Cerebellar cortex (tissue), 1 donor: ENCODE data around the gene ANKRD1.
"Not testable (repeated sequence)": the region's sequence is repeated elsewhere in the genome, so short reads cannot be mapped to it uniquely, and the experiment has no call there.

ENCODE experiments used
- DNase-seq: peaks from one replicate; pipeline ENCODE4 v3.0.0-alpha.2; 2015; ENCODE audit warnings: low spot score

The ANKRD1 gene

GRCh38 chr10:90920986-90921666 is at the start of gene ANKRD1:
Gene ANKRD1 (minus strand): TSS chr10:90921087. CDS start chr10:90921027, 60 bp downstream.
- DNase-seq, result no peak

GRCh38 chr10:90969947-90970673 is 49.2 kb upstream of the ANKRD1 start:
- no peak for DNase-seq

- DNase-seq, result no peak
Observed at GRCh38 chr10:90969121-90969534, 48.2 kb upstream of the ANKRD1 start.

GRCh38 chr10:90968328-90969081 is 47.6 kb upstream of the ANKRD1 start:
- no peak for DNase-seq

- no peak for DNase-seq
Observed at GRCh38 chr10:90967865-90968264, 47.0 kb upstream of the ANKRD1 start.

- DNase-seq, result no peak
Observed at GRCh38 chr10:90966146-90966545, 45.3 kb upstream of the ANKRD1 start.

GRCh38 chr10:90965720-90966119 is 44.8 kb upstream of the ANKRD1 start:
- DNase-seq, result no peak

- no peak for DNase-seq
Observed at GRCh38 chr10:90964781-90965465, 44.0 kb upstream of the ANKRD1 start.

GRCh38 chr10:90963331-90963730 is 42.4 kb upstream of the ANKRD1 start:
- no peak for DNase-seq

- DNase-seq, result no peak
Observed at GRCh38 chr10:90960355-90960814, 39.5 kb upstream of the ANKRD1 start.

- no peak for DNase-seq
Observed at GRCh38 chr10:90959826-90960225, 38.9 kb upstream of the ANKRD1 start.

GRCh38 chr10:90958781-90959180 is 37.9 kb upstream of the ANKRD1 start:
- no peak for DNase-seq

GRCh38 chr10:90947030-90947960 is 26.4 kb upstream of the ANKRD1 start:
- no peak for DNase-seq

GRCh38 chr10:90945491-90946070 is 24.7 kb upstream of the ANKRD1 start:
- DNase-seq, result no peak

GRCh38 chr10:90944749-90945148 is 23.9 kb upstream of the ANKRD1 start:
- DNase-seq, result no peak

- DNase-seq, result not testable (repeated sequence)
Observed at GRCh38 chr10:90942980-90943379, 22.1 kb upstream of the ANKRD1 start.

- no peak for DNase-seq
Observed at GRCh38 chr10:90939648-90940047, 18.8 kb upstream of the ANKRD1 start.

- DNase-seq, result no peak
Observed at GRCh38 chr10:90939116-90939515, 18.2 kb upstream of the ANKRD1 start.

GRCh38 chr10:90937645-90938258 is 16.9 kb upstream of the ANKRD1 start:
- DNase-seq, result no peak

- no peak for DNase-seq
Observed at GRCh38 chr10:90936276-90936659, 15.4 kb upstream of the ANKRD1 start.
